HT1080 (cell line): ENCODE measurements around the gene SCMH1. TPM values are rescaled to one million over a fixed set of nuclear protein-coding genes. Genes with fewer than 3 reads are reported as not detected.
"Not testable (repeated sequence)": the region's sequence is repeated elsewhere in the genome, so short reads cannot be mapped to it uniquely, and the experiment has no call there.

Experiments
- DNase-seq: peaks from one replicate; pipeline ENCODE4 v3.0.0-alpha.2; 2015; ENCODE audit warnings: low read depth
- total RNA-seq: library from RNA; depleted of rRNA; stranded (reverse); fragments of >200 nt; shearing (Covaris generic); gene quantifications from 2 replicates; pipeline ENCODE4 v1.2.3, GENCODE V29; 2014

The SCMH1 gene
- total RNA-seq, 1 experiment from 2014 or later = 39.2 TPM

DNA sequence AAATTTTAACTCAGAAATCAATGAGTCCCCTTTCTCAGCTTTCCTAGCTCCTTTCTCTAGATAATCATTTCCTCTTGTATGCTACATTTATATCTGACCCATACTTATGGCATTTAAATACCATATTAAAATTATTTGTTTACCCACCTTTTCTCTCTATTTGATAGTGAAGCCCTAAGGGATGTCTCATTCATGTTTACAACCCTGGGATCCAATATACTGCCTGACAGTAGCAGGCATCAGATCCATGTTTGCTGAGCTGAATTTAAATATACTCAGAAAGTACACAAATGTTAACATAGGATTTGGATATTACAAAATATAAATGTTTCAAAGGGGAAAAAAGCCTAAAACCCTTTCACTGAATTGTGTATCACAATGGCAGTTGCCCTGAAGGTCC is 26.5 kb downstream of the SCMH1 start:
- DNase-seq = no peak

DNA sequence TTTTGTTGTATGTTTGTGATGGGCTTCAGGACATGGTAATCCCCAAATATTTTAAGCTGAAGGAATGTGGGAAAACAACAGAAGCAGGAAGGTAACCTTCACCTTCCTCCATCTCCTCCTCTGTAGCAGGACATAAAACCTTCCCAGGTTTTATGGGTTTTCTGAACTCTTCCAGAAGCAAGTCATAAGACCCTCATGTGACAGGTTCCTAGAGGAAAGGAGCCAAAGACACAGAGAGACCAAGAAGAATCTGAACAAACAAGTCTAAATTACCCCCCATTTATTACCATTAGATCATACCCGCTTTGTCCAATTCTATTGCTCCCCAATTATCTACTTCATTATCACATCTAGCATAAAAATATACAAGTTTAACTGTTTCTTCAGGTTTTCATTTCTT is 28.8 kb downstream of the SCMH1 start:
- no peak for DNase-seq

GRCh38 chr1:41211608-41212007 is 30.5 kb downstream of the SCMH1 start:
- DNase-seq = not testable (repeated sequence)

DNA sequence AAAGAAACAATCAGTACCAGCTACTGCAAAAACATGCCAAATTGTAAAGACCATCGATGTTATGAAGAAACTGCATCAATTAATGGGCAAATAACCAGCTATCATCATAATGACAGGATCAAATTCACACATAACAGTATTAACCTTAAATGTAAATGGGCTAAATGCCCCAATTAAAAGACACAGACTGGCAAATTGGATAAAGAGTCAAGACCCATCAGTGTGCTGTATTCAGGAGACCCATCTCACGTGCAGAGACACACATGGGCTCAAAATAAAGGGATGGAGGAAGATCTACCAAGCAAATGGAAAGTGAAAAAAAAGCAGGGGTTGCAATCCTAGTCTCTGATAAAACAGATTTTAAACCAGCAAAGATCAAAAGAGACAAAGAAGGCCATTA is 35.1 kb downstream of the SCMH1 start:
- DNase-seq = not testable (repeated sequence)

DNA sequence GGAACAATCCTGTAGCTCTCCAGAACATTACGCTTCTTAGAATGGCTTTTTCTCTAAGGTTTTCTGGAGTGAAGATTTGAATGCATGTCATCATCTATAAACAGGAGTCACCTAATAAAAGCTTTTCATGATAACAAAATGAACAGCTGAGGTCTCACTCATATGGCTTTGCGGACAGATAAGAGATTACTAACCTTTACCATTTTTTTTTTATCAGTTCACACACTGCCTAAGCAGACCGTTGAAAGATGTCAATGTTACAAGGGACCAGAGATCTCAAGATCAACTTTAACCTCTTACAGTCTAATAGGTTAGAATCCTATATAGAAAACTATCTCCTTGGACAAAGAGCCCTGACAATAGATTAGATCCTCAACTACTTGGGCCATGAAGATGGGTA is 41.4 kb downstream of the SCMH1 start:
- no peak for DNase-seq

DNA sequence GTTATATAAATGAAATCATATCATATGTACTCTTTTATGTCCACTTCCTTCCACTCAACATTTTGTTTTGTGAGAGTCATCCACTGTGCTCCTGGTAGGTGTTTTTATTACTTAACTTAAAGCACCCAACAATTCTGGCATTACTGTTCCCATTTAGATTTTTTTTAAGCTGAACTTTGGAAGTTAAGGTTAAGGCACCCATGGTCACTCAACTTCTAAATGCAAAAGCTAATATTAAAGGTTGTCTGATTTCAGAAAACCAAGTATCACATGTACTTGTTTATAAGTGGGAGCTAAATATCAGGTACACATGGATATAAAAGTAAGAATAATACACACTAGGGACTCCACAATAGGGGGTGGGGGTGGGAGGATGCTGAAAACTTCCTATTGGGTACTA is 42.7 kb downstream of the SCMH1 start:
- no peak for DNase-seq

DNA sequence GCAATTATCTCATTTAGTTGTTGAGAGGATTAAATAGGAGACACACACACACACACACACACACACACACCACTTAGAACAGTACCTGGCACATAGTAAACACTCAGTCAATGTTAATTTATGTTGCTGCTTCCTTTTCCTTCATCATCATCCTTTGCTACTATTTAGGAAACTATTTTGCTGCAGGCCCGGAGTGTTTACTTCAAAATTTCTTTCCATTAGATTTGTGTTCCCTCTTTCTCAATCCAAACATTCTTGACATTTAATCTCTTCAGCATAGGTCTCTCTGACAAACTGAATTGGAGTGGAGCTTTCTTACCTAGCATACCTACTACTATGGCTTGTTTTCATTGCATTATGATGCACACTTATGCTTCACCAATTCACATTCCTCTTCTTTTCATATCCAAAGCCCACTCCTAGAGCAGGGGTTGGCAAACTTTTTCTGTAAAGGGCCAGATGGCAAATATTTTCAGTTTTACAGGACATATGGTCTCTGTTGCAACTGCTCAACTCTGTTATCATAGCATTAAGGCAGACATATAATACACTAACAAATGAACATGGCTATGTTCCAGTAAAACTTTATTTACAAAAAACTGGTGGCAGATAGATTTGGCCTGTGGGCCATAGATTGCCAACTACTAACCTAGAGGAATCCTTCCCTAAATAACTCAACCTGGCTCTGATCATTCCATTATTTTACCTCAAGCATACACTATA is 49.5 kb downstream of the SCMH1 start:
- no peak for DNase-seq

DNA sequence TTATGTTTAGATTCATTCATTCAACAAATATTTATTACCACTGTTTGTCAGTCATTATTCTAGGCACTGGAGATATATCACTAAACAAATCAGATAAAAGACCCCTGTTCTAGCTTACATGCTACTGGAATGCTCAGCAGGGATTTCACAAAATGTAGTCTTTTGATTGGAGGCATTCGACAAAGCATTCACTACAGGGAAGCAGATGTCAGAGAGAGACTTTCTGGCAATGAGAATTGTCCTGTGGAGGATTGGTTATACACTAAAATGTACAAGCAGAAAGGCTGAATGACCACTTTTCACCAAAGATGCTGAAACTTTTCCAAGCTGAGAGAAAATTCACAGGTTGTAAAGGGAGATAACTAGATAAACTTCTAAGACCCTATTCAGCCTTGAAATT is 57.7 kb downstream of the SCMH1 start:
- no peak for DNase-seq

- DNase-seq = not testable (repeated sequence)
These were observed 63.9 kb downstream of the SCMH1 start for GRCh38 chr1:41178230-41178629.

- DNase-seq = no peak
These were observed 66.6 kb downstream of the SCMH1 start for GRCh38 chr1:41175546-41175945.

- peak; percentile 50 for DNase-seq
These were observed 67.9 kb downstream of the SCMH1 start for GRCh38 chr1:41174170-41174569.

DNA sequence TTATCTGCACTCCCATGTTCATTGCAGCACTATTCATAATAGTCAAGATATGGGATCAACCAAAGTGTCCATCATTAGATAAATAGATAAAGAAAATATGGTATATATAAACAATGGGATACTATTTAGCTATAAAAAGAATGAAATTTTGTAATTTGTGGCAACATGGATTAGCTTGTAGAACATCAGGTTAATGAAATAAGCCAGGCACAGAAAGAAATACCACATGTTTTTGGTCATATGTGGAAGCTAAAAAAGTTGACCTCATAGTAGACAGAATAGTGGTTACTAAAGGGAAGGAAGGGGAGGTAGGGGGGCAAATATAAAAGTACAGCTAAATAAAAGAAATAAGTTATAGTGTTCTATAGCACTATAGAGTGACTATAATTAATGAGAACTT is 68.5 kb downstream of the SCMH1 start:
- no peak for DNase-seq

GRCh38 chr1:41171266-41171874 is 70.7 kb downstream of the SCMH1 start:
- DNase-seq = no peak

DNA sequence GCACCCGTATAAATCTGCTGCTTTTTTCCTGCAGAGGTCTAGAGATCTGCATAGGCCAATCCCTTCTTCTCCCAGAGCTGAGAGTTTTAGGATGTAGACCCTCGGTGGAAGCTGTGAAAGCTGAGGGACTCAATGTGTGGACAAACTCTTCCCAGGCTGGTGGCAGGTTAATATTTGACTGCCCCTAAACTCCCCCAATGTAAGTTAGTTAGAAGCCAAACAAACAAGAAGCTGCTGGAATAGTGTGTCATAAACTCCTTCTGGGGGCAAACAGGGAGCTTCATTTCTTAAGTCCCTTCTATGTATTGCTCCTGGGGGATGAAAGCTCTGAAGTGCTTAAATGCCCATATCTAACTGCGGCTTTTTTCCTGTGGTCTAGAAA is 72.3 kb downstream of the SCMH1 start:
- no peak for DNase-seq

DNA sequence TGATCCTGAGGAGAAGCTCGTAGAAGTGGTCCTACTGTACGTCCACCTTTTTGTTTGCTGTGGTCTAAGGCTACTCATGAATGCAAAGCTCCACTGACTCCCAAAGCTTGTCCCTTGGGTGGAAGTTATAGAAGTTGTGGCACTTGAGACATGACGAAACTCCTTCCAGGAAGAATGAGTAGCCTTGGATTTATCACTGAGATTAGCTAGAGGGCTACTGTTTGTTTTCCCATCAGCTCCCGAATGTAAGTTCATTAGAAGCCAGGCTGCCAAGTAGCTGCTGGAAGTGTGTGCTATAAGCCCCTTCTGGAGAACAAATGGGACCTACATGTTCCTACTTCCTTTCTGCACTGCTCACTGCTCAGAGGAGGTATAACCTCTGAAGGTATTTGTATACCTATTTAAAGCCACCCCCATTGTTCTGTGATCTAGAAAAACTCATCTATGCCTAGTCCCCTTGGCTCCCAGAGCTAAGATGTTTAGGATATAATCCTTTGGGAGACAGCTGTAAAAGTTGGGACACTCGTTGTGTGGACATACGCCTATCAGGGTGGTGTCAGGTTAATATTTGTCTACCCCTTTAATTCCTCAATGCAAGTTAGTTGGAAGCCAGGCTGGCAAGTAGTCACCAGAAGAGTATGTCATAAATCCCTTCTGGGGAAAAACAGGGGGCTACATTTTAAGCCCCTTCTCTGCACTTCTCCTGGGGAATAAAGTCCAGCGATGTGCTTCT is 72.9 kb downstream of the SCMH1 start:
- no peak for DNase-seq

GRCh38 chr1:41167667-41168066 is 74.4 kb downstream of the SCMH1 start:
- no peak for DNase-seq

DNA sequence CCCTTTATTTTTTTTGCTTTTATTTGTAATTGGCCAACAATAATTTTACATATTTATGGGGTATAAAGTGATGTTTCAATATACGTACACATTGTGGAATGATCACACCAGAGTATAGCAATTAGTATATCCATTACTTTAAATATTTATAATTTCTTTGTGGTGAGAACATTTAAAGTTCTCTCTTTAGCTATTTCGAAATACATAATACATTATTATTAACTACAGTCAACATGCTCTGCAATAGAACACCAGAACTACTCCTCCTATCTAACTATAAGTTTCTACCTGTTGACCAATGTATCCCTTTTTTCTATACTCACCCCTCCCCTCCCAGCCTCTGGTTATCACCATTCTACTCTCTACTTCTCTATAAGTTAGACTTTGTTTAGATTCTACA is 77.4 kb downstream of the SCMH1 start:
- DNase-seq = no peak

- DNase-seq = no peak
These were observed 79.7 kb downstream of the SCMH1 start for GRCh38 chr1:41162441-41162840.

GRCh38 chr1:41161846-41162245 is 80.3 kb downstream of the SCMH1 start:
- DNase-seq = no peak

GRCh38 chr1:41160498-41161110 is 81.5 kb downstream of the SCMH1 start:
- no peak for DNase-seq

GRCh38 chr1:41158966-41159365 is 83.1 kb downstream of the SCMH1 start:
- DNase-seq = no peak
